Astrocyte of the cerebellum (primary cell): ENCODE results near the gene INPP4A.

Experiments
- DNase-seq: peaks from one replicate; pipeline ENCODE4 v3.0.0-alpha.2; 2011; ENCODE audit warnings: low read depth
- H3K4me3 ChIP-seq: 2 replicates; pipeline ENCODE4 v1.5.1; 2011; ENCODE audit warnings: mild to moderate bottlenecking, low read depth, low read length, moderate library complexity
- CTCF ChIP-seq: IDR thresholded peaks from 2 replicates; pipeline ENCODE4 v1.5.1; 2012; ENCODE audit warnings: low read length, low read depth, moderate library complexity, mild to moderate bottlenecking; ENCODE audit errors: missing control alignments
- in situ Hi-C: cut with HindIII; loops from 2 replicates; pipeline ENCODE4 v1.10.0; 2017; ENCODE audit warnings: low sequenced_read_pairs

Gene INPP4A

GRCh38 chr2:98548920-98549818, 104.5 kb downstream of the INPP4A start:
- no peak for DNase-seq
- no peak for TF ChIP-seq CTCF
- in situ Hi-C loops: no loop called here

GRCh38 chr2:98550165-98550564, 105.5 kb downstream of the INPP4A start:
- no peak for DNase-seq
- no peak overlapping the region for H3K4me3 ChIP-seq
- in situ Hi-C loops: no loop called here
- TF ChIP-seq CTCF: no peak

More at GRCh38 chr2:98548920-98549818, 104.5 kb downstream of the INPP4A start:
- H3K4me3 ChIP-seq: no peak overlapping the region

- in situ Hi-C loops: no loop called here
- no peak for TF ChIP-seq CTCF
Measured at GRCh38 chr2:98551316-98551715, 106.7 kb downstream of the INPP4A start.

GRCh38 chr2:98552499-98553179, 108.0 kb downstream of the INPP4A start:
- TF ChIP-seq CTCF: no peak
- in situ Hi-C loops: no loop called here
- no peak overlapping the region for H3K4me3 ChIP-seq
- DNase-seq: no peak

More at GRCh38 chr2:98551316-98551715, 106.7 kb downstream of the INPP4A start:
- DNase-seq: no peak
- H3K4me3 ChIP-seq: no peak overlapping the region

GRCh38 chr2:98554116-98554861, 109.6 kb downstream of the INPP4A start:
- in situ Hi-C loops: no loop called here
- H3K4me3 ChIP-seq: no peak overlapping the region
- no peak for DNase-seq
- TF ChIP-seq CTCF: no peak

- H3K4me3 ChIP-seq: no peak overlapping the region
- no peak for DNase-seq
- in situ Hi-C loops: no loop called here
- no peak for TF ChIP-seq CTCF
Measured at GRCh38 chr2:98555696-98556095, 111.0 kb downstream of the INPP4A start.
